T-cell (primary cell): ENCODE results near the gene RYR1. TPM values are rescaled to one million over a fixed set of nuclear protein-coding genes. Genes with fewer than 3 reads are reported as not detected.
"Not testable (repeated sequence)": the region's sequence is repeated elsewhere in the genome, so short reads cannot be mapped to it uniquely, and the experiment has no call there.

ENCODE experiments used
- ATAC-seq, 4 experiments: fragments of 200-7000 bp in 3 of 4; fragments of 150-1000 bp in 1 of 4; cut with Tn5 transposase; replicated peaks in 1 of 4; 1 replicate in 3 of 4; 2 replicates in 1 of 4; pipeline ENCODE4 v1.10.0; 2021; ENCODE audit warnings: moderate library complexity in 3 of 4, mild to moderate bottlenecking in 2 of 4, moderate number of reproducible peaks in 1 of 4
- CTCF ChIA-PET, 2 donors: fragments of 300-600 bp; sonication (Branson Sonifier 250); formaldehyde crosslinking; loops; one replicate each; lab custom pipeline; 2022; ENCODE audit warnings: antibody characterized with exemption in 2 of 2; lab: Charles Lee
- POLR2A ChIA-PET, 2 donors: fragments of 300-600 bp; sonication (Branson Sonifier 250); formaldehyde crosslinking; loops; one replicate each; lab custom pipeline; 2022; ENCODE audit warnings: antibody characterized with exemption in 2 of 2; lab: Charles Lee
- DNase-seq, 35 experiments: peaks; one replicate each; pipeline versions ENCODE4 v3.0.0 to v3.0.0-alpha.2; 2013 to 2023
- H3K27ac ChIP-seq: one replicate; pipeline ENCODE4 v1.5.1; 2013; ENCODE audit warnings: low read length
- H3K27me3 ChIP-seq, 2 experiments: replicated peaks in 1 of 2; 1 replicate in 1 of 2; 2 replicates in 1 of 2; pipeline versions ENCODE4 v1.6.1 to v1.7.0; 2013; ENCODE audit warnings: low read length in 1 of 2, mixed read lengths in 1 of 2; ENCODE audit not compliant: control insufficient read depth in 2 of 2, insufficient read depth in 2 of 2; ENCODE audit errors: extremely low read depth in 1 of 2
- H3K36me3 ChIP-seq, 2 donors: 1 replicate in 1 of 2; 2 replicates in 1 of 2; pipeline versions ENCODE4 v1.6.1 to v1.7.0; 2013; ENCODE audit warnings: low read length in 1 of 2; ENCODE audit not compliant: control insufficient read depth in 2 of 2, insufficient read depth in 1 of 2; ENCODE audit errors: extremely low read depth in 1 of 2
- H3K4me1 ChIP-seq, 2 experiments: 1 replicate in 1 of 2; 2 replicates in 1 of 2; pipeline versions ENCODE4 v1.6.1 to v1.7.0; 2013; ENCODE audit warnings: low read length in 2 of 2, mixed read lengths in 1 of 2; ENCODE audit not compliant: insufficient read depth in 2 of 2, control insufficient read depth in 1 of 2; ENCODE audit errors: extremely low read depth in 1 of 2
- H3K4me3 ChIP-seq, 2 donors: 1 replicate in 1 of 2; 2 replicates in 1 of 2; pipeline versions ENCODE4 v1.5.1 to v1.7.0; 2013; ENCODE audit warnings: mild to moderate bottlenecking in 2 of 2, low read length in 1 of 2, moderate library complexity in 1 of 2; ENCODE audit not compliant: control insufficient read depth in 1 of 2; ENCODE audit errors: extremely low read depth in 1 of 2
- H3K9me3 ChIP-seq: 2 replicates; pipeline ENCODE4 v1.7.0; 2013
- H3K27ac Mint-ChIP-seq, 2 donors: one replicate each; pipeline ENCODE4 v1.8.0; 2020 to 2021; ENCODE audit warnings: mild to moderate bottlenecking in 2 of 2, mixed read lengths in 2 of 2
- H3K27me3 Mint-ChIP-seq, 2 donors: one replicate each; pipeline ENCODE4 v1.8.0; 2021 to 2022; ENCODE audit warnings: mixed read lengths in 2 of 2
- H3K36me3 Mint-ChIP-seq: one replicate; pipeline ENCODE4 v1.8.0; 2021; ENCODE audit warnings: mixed read lengths
- H3K4me1 Mint-ChIP-seq, 3 donors: one replicate each; pipeline ENCODE4 v1.8.0; 2020 to 2022; ENCODE audit warnings: mixed read lengths in 3 of 3, mild to moderate bottlenecking in 1 of 3
- H3K4me3 Mint-ChIP-seq, 3 donors: one replicate each; pipeline ENCODE4 v1.8.0; 2020 to 2022; ENCODE audit warnings: mild to moderate bottlenecking in 3 of 3, mixed read lengths in 3 of 3, moderate library complexity in 3 of 3
- H3K9me3 Mint-ChIP-seq, 3 donors: one replicate each; pipeline ENCODE4 v1.8.0; 2020 to 2022; ENCODE audit warnings: mixed read lengths in 3 of 3
- WGBS: methylation state at CpG from one replicate; pipeline ENCODE4 v1.1.5; 2013; ENCODE audit warnings: missing lambda C conversion rate; ENCODE audit not compliant: insufficient coverage; 5-methylcytosine and 5-hydroxymethylcytosine counted together
- total RNA-seq, 35 experiments: library from RNA in 6 of 35; stranded (reverse) in 6 of 35; fragments of 120-200 nt in 1 of 35; gene quantifications; one replicate each; pipeline versions ENCODE4 v1.2.1 to v1.2.4 and lab custom pipeline; 2013 to 2026

The RYR1 gene
- total RNA-seq, 5 donors from 2014 or later (not counting 1 experiment from before 2014, with no cell fraction given), result 1.1 to 3.8 (median 2.9) TPM

GRCh38 chr19:38513762-38514167 is 80.3 kb downstream of the RYR1 start:
- Histone ChIP-seq H3K36me3 (no peaks in the 10 kb centered on the region), H3K4me1 (peaks cover 0 to 14% of the 10 kb centered on the region in 2 experiments), H3K27me3 (peaks cover 0 to 17% of the 10 kb centered on the region in 2 experiments), H3K27ac (no peak overlapping the region), H3K9me3 (no peaks in the 10 kb centered on the region), H3K4me3 (no peak overlapping the region)
- H3K4me1 Mint-ChIP-seq, result peaks cover 6 to 16% (median 13%) of the 10 kb centered on the region in 3 donors
- H3K27ac Mint-ChIP-seq, result peak overlapping the region in 1 of 2 donors; percentile 27
- peak; percentile 11 to 53 (median 30) for ATAC-seq
- no peaks in the 10 kb centered on the region for H3K9me3 Mint-ChIP-seq
- H3K27me3 Mint-ChIP-seq, result no peaks in the 10 kb centered on the region
- no peak overlapping the region for H3K4me3 Mint-ChIP-seq
- ChIA-PET POLR2A (no interaction called here), CTCF (interaction anchor here in 1 of 2 donors (0.5 to 1.0 kb wide), 3 partner anchors 25 to 417 kb away, joined by 3 read pairs; partner anchors contain the start of genes FAM98C, MRPS12 and SARS2)
- DNase-seq, result peak in 2 of 35 experiments; percentile 9 to 42
- 11% methylated on average over 3 of the region's 3 CpGs for WGBS
- H3K36me3 Mint-ChIP-seq, result no peaks in the 10 kb centered on the region

GRCh38 chr19:38514812-38515633 is 81.5 kb downstream of the RYR1 start:
- DNase-seq, result peak; percentile 48 to 86 (median 69)
- ATAC-seq, result peak; percentile 90 to 93 (median 92)
- Mint-ChIP-seq H3K4me1 (peaks cover 6 to 16% (median 13%) of the 10 kb centered on the region in 3 donors), H3K9me3 (no peaks in the 10 kb centered on the region), H3K27ac (peak overlapping the region; percentile 34 to 39), H3K4me3 (peak overlapping the region in 1 of 3 donors; percentile 38), H3K27me3 (no peaks in the 10 kb centered on the region), H3K36me3 (no peaks in the 10 kb centered on the region)
- no peaks in the 10 kb centered on the region for H3K36me3 ChIP-seq
- WGBS, result 23% methylated on average over 24 of the region's 32 CpGs
- H3K4me3 ChIP-seq, result no peak overlapping the region
- peaks cover 0 to 14% of the 10 kb centered on the region in 2 experiments for H3K4me1 ChIP-seq
- H3K27me3 ChIP-seq, result peaks cover 0 to 17% of the 10 kb centered on the region in 2 experiments
- H3K27ac ChIP-seq, result no peak overlapping the region
- POLR2A ChIA-PET, result no interaction called here
- CTCF ChIA-PET, result interaction anchor here in 1 of 2 donors (0.7 to 1.7 kb wide), 6 partner anchors 8 to 416 kb away, joined by 3 to 13 read pairs (median 4); partner anchors contain the start of genes FAM98C and PSMD8
- no peaks in the 10 kb centered on the region for H3K9me3 ChIP-seq

- Mint-ChIP-seq H3K27ac (peak overlapping the region in 1 of 2 donors; percentile 34), H3K36me3 (no peaks in the 10 kb centered on the region), H3K27me3 (no peaks in the 10 kb centered on the region), H3K9me3 (no peaks in the 10 kb centered on the region), H3K4me3 (no peak overlapping the region), H3K4me1 (peaks cover 6 to 16% (median 13%) of the 10 kb centered on the region in 3 donors)
- H3K27ac ChIP-seq, result no peak overlapping the region
- POLR2A ChIA-PET, result no interaction called here
- H3K36me3 ChIP-seq, result no peaks in the 10 kb centered on the region
- H3K4me1 ChIP-seq, result peaks cover 0 to 14% of the 10 kb centered on the region in 2 experiments
- 95% methylated on average over 15 of the region's 17 CpGs for WGBS
- CTCF ChIA-PET, result interaction anchor here in 1 of 2 donors (0.7 to 1.7 kb wide), 5 partner anchors 9 to 415 kb away, joined by 3 to 13 read pairs (median 3); partner anchors contain the start of gene FAM98C
- DNase-seq (no peak), ATAC-seq (no peak)
- H3K9me3 ChIP-seq, result no peaks in the 10 kb centered on the region
- H3K4me3 ChIP-seq, result no peak overlapping the region
- H3K27me3 ChIP-seq, result peaks cover 0 to 12% of the 10 kb centered on the region in 2 experiments
Observed at GRCh38 chr19:38515896-38516295, 82.4 kb downstream of the RYR1 start.

DNA sequence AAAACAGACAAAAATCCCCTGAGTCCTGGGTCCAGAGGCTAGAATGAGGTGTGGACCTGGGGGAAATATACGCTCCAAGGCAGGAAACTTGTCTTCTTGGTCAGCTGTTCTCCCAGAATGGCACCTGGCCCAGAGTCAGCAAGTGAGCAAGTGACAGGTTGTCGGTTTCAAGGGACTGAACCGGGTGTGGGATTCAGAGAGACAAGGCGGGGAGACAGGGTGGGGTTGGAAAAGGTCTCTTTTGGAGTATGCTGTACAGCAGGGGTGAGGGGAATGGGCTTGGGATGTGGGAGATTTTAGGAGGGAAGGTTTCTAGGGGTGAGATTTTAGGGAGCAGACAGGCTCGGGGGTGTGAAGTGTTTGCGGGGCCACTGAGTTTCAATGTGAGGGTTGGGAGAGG is 83.3 kb downstream of the RYR1 start:
- peak overlapping the region in 1 of 2 donors; percentile 66 for H3K27ac Mint-ChIP-seq
- Histone ChIP-seq H3K4me1 (peaks cover 0 to 14% of the 10 kb centered on the region in 2 experiments), H3K36me3 (no peaks in the 10 kb centered on the region), H3K27me3 (peaks cover 0 to 7% of the 10 kb centered on the region in 2 experiments), H3K4me3 (no peak overlapping the region), H3K9me3 (no peaks in the 10 kb centered on the region), H3K27ac (no peak overlapping the region)
- no peaks in the 10 kb centered on the region for H3K36me3 Mint-ChIP-seq
- H3K4me3 Mint-ChIP-seq, result no peak overlapping the region
- WGBS, result 90% methylated on average over 5 of the region's 6 CpGs
- no peaks in the 10 kb centered on the region for H3K9me3 Mint-ChIP-seq
- H3K27me3 Mint-ChIP-seq, result no peaks in the 10 kb centered on the region
- no peak for DNase-seq
- H3K4me1 Mint-ChIP-seq, result peaks cover 6 to 16% (median 13%) of the 10 kb centered on the region in 3 donors
- ChIA-PET POLR2A (no interaction called here), CTCF (interaction anchor here in 1 of 2 donors (0.7 kb wide), 1 partner anchor 197 kb away, joined by 3 read pairs; no protein-coding TSS in a partner anchor)
- no peak for ATAC-seq

DNA sequence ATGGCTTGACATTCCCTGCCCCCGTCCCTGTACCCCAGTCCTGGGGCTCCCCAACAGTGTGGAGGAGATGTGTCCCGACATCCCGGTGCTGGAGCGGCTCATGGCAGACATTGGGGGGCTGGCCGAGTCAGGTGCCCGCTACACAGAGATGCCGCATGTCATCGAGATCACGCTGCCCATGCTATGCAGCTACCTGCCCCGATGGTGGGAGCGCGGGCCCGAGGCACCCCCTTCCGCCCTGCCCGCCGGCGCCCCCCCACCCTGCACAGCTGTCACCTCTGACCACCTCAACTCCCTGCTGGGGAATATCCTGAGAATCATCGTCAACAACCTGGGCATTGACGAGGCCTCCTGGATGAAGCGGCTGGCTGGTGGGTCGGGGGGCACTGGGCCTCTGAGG is 83.8 kb downstream of the RYR1 start:
- no peak for ATAC-seq
- H3K4me3 Mint-ChIP-seq, result no peak overlapping the region
- POLR2A ChIA-PET, result no interaction called here

GRCh38 chr19:38517980-38518379 is 84.5 kb downstream of the RYR1 start:
- H3K9me3 ChIP-seq, H3K27ac Mint-ChIP-seq, H3K9me3 Mint-ChIP-seq, H3K4me3 Mint-ChIP-seq, H3K27me3 Mint-ChIP-seq, H3K36me3 ChIP-seq, H3K27me3 ChIP-seq, H3K27ac ChIP-seq, ATAC-seq, H3K36me3 Mint-ChIP-seq, H3K4me3 ChIP-seq, POLR2A ChIA-PET, DNase-seq: not testable (repeated sequence)
- peaks cover 0 to 14% of the 10 kb centered on the region in 2 experiments for H3K4me1 ChIP-seq
- WGBS, result 67% methylated on average over 1 of the region's 1 CpG
- CTCF ChIA-PET, result interaction anchor here (0.6 to 1.2 kb wide), 3 partner anchors 27 to 410 kb away, joined by 3 to 4 read pairs (median 3); no protein-coding TSS in a partner anchor
- H3K4me1 Mint-ChIP-seq, result peaks cover 6 to 16% (median 13%) of the 10 kb centered on the region in 3 donors

More for the DNA sequence above, 83.8 kb downstream of the RYR1 start:
- CTCF ChIA-PET, result interaction anchor here in 1 of 2 donors (0.7 kb wide), 1 partner anchor 28 kb away, joined by 3 read pairs; no protein-coding TSS in a partner anchor
- no peak overlapping the region for H3K4me3 ChIP-seq
- H3K27me3 Mint-ChIP-seq, result no peaks in the 10 kb centered on the region
- no peaks in the 10 kb centered on the region for H3K9me3 ChIP-seq
- no peak overlapping the region for H3K27ac ChIP-seq
- DNase-seq, result no peak
- peaks cover 6 to 16% (median 13%) of the 10 kb centered on the region in 3 donors for H3K4me1 Mint-ChIP-seq
- H3K27me3 ChIP-seq, result peaks cover 0 to 2% of the 10 kb centered on the region in 2 experiments
- H3K27ac Mint-ChIP-seq, result peak overlapping the region in 1 of 2 donors; percentile 22
- no peaks in the 10 kb centered on the region for H3K9me3 Mint-ChIP-seq
- WGBS, result 92% methylated on average over 21 of the region's 21 CpGs
- no peaks in the 10 kb centered on the region for H3K36me3 Mint-ChIP-seq
- H3K4me1 ChIP-seq, result peaks cover 0 to 14% of the 10 kb centered on the region in 2 experiments
- no peaks in the 10 kb centered on the region for H3K36me3 ChIP-seq
